Nephron (organoid): ENCODE data around the gene TRMT112.

Source experiments
- H3K27ac Mint-ChIP-seq, 3 experiments: 2 replicates each; pipeline ENCODE4 v1.8.0; 2020; ENCODE audit warnings: mixed read lengths in 3 of 3, mild to moderate bottlenecking in 2 of 3, moderate library complexity in 1 of 3
- H3K27me3 Mint-ChIP-seq: 2 replicates; pipeline ENCODE4 v1.8.0; 2021; ENCODE audit warnings: low read depth, mild to moderate bottlenecking, moderate library complexity, mixed read lengths
- H3K36me3 Mint-ChIP-seq: 2 replicates; pipeline ENCODE4 v1.8.0; 2020; ENCODE audit warnings: low read depth, mixed read lengths
- H3K4me1 Mint-ChIP-seq: 2 replicates; pipeline ENCODE4 v1.8.0; 2020; ENCODE audit warnings: mixed read lengths
- H3K4me3 Mint-ChIP-seq, 3 experiments: 2 replicates each; pipeline ENCODE4 v1.8.0; 2020; ENCODE audit warnings: mild to moderate bottlenecking in 3 of 3, mixed read lengths in 3 of 3, moderate library complexity in 2 of 3
- H3K9me3 Mint-ChIP-seq: 2 replicates; pipeline ENCODE4 v1.8.0; 2020; ENCODE audit warnings: mixed read lengths
- TF ChIP-seq, protein P1 (sequence below), 3 experiments: fragments of 200-600 bp; sonication (generic); IDR thresholded peaks; one replicate each; pipeline ENCODE4 v1.5.0; 2021; ENCODE audit warnings: antibody characterized with exemption in 3 of 3; ENCODE audit not compliant: unreplicated experiment in 3 of 3

Gene TRMT112

DNA sequence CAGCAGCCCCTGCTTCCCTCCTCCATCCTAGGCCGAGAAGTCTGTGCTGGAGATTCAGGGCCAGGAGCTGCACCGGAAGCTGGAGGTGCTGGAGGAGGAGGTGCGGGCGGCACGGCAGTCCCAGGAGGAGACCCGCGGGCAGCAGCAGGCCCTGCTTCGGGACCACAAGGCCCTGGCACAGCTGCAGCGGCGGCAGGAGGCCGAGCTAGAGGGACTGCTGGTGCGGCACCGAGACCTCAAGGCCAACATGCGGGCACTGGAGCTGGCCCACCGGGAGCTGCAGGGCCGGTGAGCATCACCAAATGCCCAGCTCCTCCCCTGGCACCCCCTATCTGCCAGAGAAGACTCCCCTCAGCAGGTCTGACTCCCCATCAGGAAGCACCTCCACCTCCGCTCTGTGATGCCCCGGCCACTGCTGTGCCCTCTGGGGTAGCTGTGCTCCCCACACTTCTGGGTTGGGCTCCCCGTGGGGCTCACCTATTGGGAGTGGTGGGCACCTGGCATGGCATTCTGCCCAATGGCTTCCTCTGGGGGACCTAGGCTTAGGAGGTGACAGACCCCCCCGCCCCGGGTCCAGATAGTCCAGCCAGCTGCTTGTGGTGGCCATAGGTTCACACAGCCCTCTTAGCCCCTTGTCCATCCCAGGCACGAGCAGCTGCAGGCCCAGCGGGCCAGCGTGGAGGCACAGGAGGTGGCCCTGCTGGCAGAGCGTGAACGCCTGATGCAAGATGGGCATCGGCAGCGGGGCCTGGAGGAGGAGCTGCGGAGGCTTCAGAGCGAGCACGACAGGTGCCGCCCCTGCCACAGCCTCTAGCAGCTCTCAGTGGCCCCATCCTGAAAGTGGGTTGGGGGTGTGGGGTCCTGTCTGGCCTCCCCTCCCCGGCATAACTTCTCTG lies 35.0 kb upstream of the TRMT112 start:
- Mint-ChIP-seq H3K27me3 (peaks cover 8% of the 10 kb centered on the region), H3K4me3 (no peak overlapping the region), H3K36me3 (no peaks in the 10 kb centered on the region)

DNA sequence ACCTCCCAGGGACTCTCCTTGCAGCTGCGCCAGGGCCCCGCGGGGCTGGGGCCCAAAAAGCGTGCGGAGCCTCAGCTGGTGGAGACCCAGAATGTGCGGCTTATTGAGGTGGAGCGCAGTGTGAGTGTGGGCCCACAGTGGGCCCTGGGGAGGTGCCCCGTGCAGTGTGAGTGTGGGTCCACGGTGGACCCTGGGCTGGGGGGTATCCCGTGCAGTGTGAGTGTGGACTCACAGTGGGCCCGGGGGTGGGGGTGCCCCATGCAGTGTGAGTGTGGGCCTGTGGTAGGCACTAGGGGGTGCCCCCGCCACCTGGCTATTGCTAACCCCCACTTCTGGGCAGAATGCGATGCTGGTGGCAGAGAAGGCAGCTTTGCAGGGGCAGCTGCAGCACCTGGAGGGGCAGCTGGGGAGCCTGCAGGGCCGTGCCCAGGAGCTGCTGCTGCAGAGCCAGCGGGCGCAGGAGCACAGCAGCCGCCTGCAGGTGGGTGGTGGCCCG lies 33.8 kb upstream of the TRMT112 start:
- Mint-ChIP-seq H3K9me3 (no peaks in the 10 kb centered on the region), H3K4me1 (peaks cover 5% of the 10 kb centered on the region), H3K36me3 (no peaks in the 10 kb centered on the region), H3K27me3 (peaks cover 8% of the 10 kb centered on the region), H3K4me3 (peak overlapping the region in 1 of 3 experiments; percentile 13), H3K27ac (no peak overlapping the region)
- TF ChIP-seq, protein P1, sequence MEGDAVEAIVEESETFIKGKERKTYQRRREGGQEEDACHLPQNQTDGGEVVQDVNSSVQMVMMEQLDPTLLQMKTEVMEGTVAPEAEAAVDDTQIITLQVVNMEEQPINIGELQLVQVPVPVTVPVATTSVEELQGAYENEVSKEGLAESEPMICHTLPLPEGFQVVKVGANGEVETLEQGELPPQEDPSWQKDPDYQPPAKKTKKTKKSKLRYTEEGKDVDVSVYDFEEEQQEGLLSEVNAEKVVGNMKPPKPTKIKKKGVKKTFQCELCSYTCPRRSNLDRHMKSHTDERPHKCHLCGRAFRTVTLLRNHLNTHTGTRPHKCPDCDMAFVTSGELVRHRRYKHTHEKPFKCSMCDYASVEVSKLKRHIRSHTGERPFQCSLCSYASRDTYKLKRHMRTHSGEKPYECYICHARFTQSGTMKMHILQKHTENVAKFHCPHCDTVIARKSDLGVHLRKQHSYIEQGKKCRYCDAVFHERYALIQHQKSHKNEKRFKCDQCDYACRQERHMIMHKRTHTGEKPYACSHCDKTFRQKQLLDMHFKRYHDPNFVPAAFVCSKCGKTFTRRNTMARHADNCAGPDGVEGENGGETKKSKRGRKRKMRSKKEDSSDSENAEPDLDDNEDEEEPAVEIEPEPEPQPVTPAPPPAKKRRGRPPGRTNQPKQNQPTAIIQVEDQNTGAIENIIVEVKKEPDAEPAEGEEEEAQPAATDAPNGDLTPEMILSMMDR (IDR thresholded peaks at IDR 0.05; ENCODE audit: unreplicated experiment in 3 of 3), result no peak

More for the DNA sequence above, 35.0 kb upstream of the TRMT112 start:
- TF ChIP-seq, protein P1 (IDR thresholded peaks at IDR 0.05; ENCODE audit: unreplicated experiment in 3 of 3), result no peak
- peaks cover 11% of the 10 kb centered on the region for H3K4me1 Mint-ChIP-seq
- H3K9me3 Mint-ChIP-seq, result no peaks in the 10 kb centered on the region
- no peak overlapping the region for H3K27ac Mint-ChIP-seq

DNA sequence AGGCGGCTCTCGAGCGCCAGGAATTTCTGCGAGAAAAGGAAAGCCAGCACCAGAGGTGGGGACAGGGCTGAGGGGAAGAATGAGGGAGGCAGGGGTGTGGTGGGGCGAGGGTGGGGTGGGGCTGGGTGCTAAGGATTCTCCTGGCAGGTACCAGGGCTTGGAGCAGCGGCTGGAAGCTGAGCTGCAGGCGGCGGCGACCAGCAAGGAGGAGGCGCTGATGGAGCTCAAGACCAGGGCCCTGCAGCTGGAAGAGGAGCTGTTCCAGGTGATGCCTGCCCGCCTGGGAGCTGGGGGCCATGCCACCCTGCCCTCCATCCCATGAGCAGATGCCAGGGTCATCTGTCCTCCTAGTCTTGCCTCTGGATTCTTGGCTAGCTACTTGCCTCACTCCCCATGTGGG lies 32.0 kb upstream of the TRMT112 start:
- H3K9me3 Mint-ChIP-seq, result no peaks in the 10 kb centered on the region
- H3K4me3 Mint-ChIP-seq, result no peak overlapping the region
- no peaks in the 10 kb centered on the region for H3K36me3 Mint-ChIP-seq
- peaks cover 5% of the 10 kb centered on the region for H3K4me1 Mint-ChIP-seq
- TF ChIP-seq, protein P1 (IDR thresholded peaks at IDR 0.05; ENCODE audit: unreplicated experiment in 3 of 3), result no peak
- H3K27me3 Mint-ChIP-seq, result peaks cover 8% of the 10 kb centered on the region
- no peak overlapping the region for H3K27ac Mint-ChIP-seq

DNA sequence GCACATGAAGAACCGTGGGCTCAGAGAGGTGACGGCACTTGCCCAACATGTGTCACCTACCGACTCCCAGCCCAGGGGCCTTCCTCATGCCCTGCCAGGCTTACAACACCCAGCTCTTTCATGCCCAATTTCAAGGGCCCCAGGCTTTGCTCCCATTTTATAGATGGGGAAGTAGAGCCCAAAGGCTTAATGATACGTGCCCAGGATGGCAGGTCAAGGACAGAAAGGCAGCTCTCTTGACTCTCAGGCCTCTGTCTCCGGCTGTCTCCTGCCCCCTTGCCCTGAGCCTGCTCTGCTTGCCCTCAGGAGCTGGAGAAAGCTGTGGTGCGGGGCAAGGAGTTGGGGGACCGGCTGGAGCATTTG lies 31.6 kb upstream of the TRMT112 start:
- Mint-ChIP-seq H3K9me3 (no peaks in the 10 kb centered on the region), H3K27ac (no peak overlapping the region), H3K36me3 (no peaks in the 10 kb centered on the region), H3K4me3 (no peak overlapping the region), H3K4me1 (peaks cover 5% of the 10 kb centered on the region), H3K27me3 (peaks cover 8% of the 10 kb centered on the region)
- TF ChIP-seq, protein P1 (IDR thresholded peaks at IDR 0.05; ENCODE audit: unreplicated experiment in 3 of 3), result no peak

DNA sequence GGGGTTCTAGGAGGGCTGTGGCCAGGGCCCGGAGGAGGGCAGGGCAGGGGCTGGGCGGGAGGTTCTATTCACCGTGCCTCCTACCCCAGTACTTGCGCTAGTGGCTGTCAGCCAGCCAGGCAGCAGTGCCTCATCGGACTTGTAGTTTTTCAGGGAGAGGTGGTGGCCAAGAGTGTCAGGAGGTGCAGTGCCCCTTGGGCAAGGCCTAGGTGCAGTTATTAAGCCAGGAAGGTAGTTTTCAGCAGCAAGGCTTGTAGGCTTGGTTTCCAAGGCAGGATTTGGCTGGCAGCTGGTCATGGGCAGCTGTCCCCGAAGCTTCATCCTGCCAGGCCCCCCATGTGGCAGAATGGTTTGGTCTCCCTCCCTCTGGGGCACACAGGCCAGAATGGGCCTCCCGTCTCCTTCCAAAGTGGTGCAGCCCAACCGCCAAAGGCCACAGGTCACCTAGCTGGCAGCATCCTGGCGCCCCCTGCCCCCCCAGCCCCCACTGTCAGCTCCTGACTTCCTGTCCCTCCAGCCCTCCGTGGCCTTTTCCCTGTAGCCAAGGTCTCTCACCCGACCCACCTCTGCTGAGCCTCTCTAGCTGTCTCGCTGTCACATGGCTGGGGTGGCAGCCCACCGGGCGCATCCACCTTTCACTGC lies 31.1 kb upstream of the TRMT112 start:
- peaks cover 5% of the 10 kb centered on the region for H3K4me1 Mint-ChIP-seq
- H3K36me3 Mint-ChIP-seq, result no peaks in the 10 kb centered on the region
- peaks cover 8% of the 10 kb centered on the region for H3K27me3 Mint-ChIP-seq
- H3K9me3 Mint-ChIP-seq, result no peaks in the 10 kb centered on the region
- peak overlapping the region in 1 of 3 experiments; percentile 32 for H3K4me3 Mint-ChIP-seq
- TF ChIP-seq, protein P1 (IDR thresholded peaks at IDR 0.05; ENCODE audit: unreplicated experiment in 3 of 3), result no peak
- H3K27ac Mint-ChIP-seq, result no peak overlapping the region
